Kidney (tissue), 14 donors: ENCODE results near the gene WDR45. TPM values are rescaled to one million over a fixed set of nuclear protein-coding genes. Genes with fewer than 3 reads are reported as not detected.

Source experiments
- DNase-seq, 5 donors: peaks; one replicate each; pipeline ENCODE4 v3.0.0-alpha.2; 2013 to 2020
- FAIRE-seq: peaks from 2 replicates; lab custom pipeline; 2012; peaks lifted over from hg19 to GRCh38; lab: Jason Lieb, UNC
- H3K27ac ChIP-seq, 2 donors: one replicate each; pipeline ENCODE4 v1.7.0; 2013; ENCODE audit warnings: low read depth in 2 of 2, low read length in 2 of 2, inconsistent platforms in 1 of 2
- H3K27me3 ChIP-seq: one replicate; pipeline ENCODE4 v1.7.1; 2013; ENCODE audit warnings: low read length, inconsistent platforms; ENCODE audit not compliant: control insufficient read depth, insufficient read depth
- H3K36me3 ChIP-seq, 3 donors: one replicate each; pipeline versions ENCODE4 v1.7.0 to v1.7.1; 2013; ENCODE audit warnings: low read length in 3 of 3, control low read depth in 1 of 3, inconsistent platforms in 1 of 3; ENCODE audit not compliant: insufficient read depth in 3 of 3, control insufficient read depth in 2 of 3
- H3K4me1 ChIP-seq, 3 donors: one replicate each; pipeline versions ENCODE4 v1.7.0 to v1.7.1; 2013; ENCODE audit warnings: low read length in 3 of 3, inconsistent platforms in 1 of 3, low read depth in 1 of 3; ENCODE audit not compliant: control insufficient read depth in 2 of 3, insufficient read depth in 2 of 3
- H3K4me3 ChIP-seq, 3 donors: one replicate each; pipeline versions ENCODE4 v1.7.0 to v1.8.1; 2013; ENCODE audit warnings: low read length in 3 of 3, control low read depth in 1 of 3, inconsistent platforms in 1 of 3
- H3K9ac ChIP-seq, 3 donors: one replicate each; pipeline versions ENCODE4 v1.7.0 to v1.7.1; 2013; ENCODE audit warnings: low read length in 3 of 3, control low read depth in 1 of 3, inconsistent platforms in 1 of 3
- H3K9me3 ChIP-seq, 3 donors: one replicate each; pipeline versions ENCODE4 v1.7.0 to v1.7.1; 2013; ENCODE audit warnings: low read length in 3 of 3, control low read depth in 1 of 3, inconsistent platforms in 1 of 3; ENCODE audit not compliant: control insufficient read depth in 2 of 3, insufficient read depth in 1 of 3
- CTCF ChIP-seq: IDR thresholded peaks from 3 replicates; pipeline ENCODE4 v1.5.1; 2012; ENCODE audit warnings: mild to moderate bottlenecking, moderate library complexity, borderline replicate concordance; ENCODE audit not compliant: insufficient read depth; ENCODE audit errors: extremely low read depth
- intact Hi-C: fragments of 100-400 bp; cut with DNase I; formaldehyde crosslinking; loops from one replicate; pipeline ENCODE4 v1.11.1; 2022
- polyA plus RNA-seq: library from polyadenylated mRNA; stranded (reverse); fragments of 350-450 nt; fragmentation: Illumina TruSeq; extraction: RNeasy Lipid Tissue Mini Kit (QIAGEN cat#74804); gene quantifications from one replicate; pipeline ENCODE4 v1.2.3, GENCODE V29; 2014; ENCODE audit warnings: low read depth, low replicate concordance; ENCODE audit not compliant: insufficient read depth
- total RNA-seq: library from RNA; stranded (reverse); fragmentation: NEBNext Ultra II Directional; extraction: Animal tissue kit (Norgen Biotek cat#: 25700); gene quantifications from one replicate; pipeline ENCODE4 v1.2.1, GENCODE V29; 2021
- donor health status: control.
- donor health status: control.
- donor health status: control.
- donor health status: control.
- donor health status: control.
- donor health status: DM: yes; HTN: yes; CAD: no.
- donor health status: Normal renal cell carcinoma (clear cell type).

Gene WDR45
- total and polyA plus RNA-seq, 2 donors from 2014 or later = 67.4 to 72.4 TPM

GRCh38 chrX:49061490-49061889 is 18.2 kb downstream of the WDR45 start:
- intact Hi-C loops = no loop called here
- H3K36me3 ChIP-seq = no peaks in the 10 kb centered on the region
- DNase-seq (no peak), FAIRE-seq (no peak)
- peaks cover 0 to 6% (median 0%) of the 10 kb centered on the region in 3 donors for H3K4me1 ChIP-seq
- H3K9ac ChIP-seq = no peak overlapping the region
- H3K27me3 ChIP-seq = no peaks in the 10 kb centered on the region
- H3K9me3 ChIP-seq = no peaks in the 10 kb centered on the region
- no peak for TF ChIP-seq CTCF
- no peak overlapping the region for H3K4me3 ChIP-seq
- H3K27ac ChIP-seq = no peak overlapping the region

- no peak for TF ChIP-seq CTCF
- intact Hi-C loops = no loop called here
Observed at GRCh38 chrX:49060914-49061313, 18.8 kb downstream of the WDR45 start.

GRCh38 chrX:49059681-49060085 is 20.0 kb downstream of the WDR45 start:
- Histone ChIP-seq H3K9me3 (no peaks in the 10 kb centered on the region), H3K27me3 (no peaks in the 10 kb centered on the region), H3K4me3 (peak overlapping the region in 2 of 3 donors; percentile 64 to 67), H3K27ac (peak overlapping the region; percentile 48 to 57), H3K4me1 (peaks cover 0 to 6% (median 0%) of the 10 kb centered on the region in 3 donors), H3K36me3 (no peaks in the 10 kb centered on the region), H3K9ac (peak overlapping the region in 1 of 3 donors; percentile 26)
- intact Hi-C loops = no loop called here
- TF ChIP-seq CTCF = no peak
- FAIRE-seq (no peak), DNase-seq (no peak)

More at GRCh38 chrX:49060914-49061313, 18.8 kb downstream of the WDR45 start:
- Histone ChIP-seq H3K36me3 (no peaks in the 10 kb centered on the region), H3K27ac (no peak overlapping the region), H3K27me3 (no peaks in the 10 kb centered on the region), H3K9me3 (no peaks in the 10 kb centered on the region), H3K9ac (no peak overlapping the region), H3K4me3 (no peak overlapping the region), H3K4me1 (peaks cover 0 to 6% (median 0%) of the 10 kb centered on the region in 3 donors)
- FAIRE-seq = no peak
- no peak for DNase-seq

GRCh38 chrX:49059201-49059600 is 20.5 kb downstream of the WDR45 start:
- DNase-seq (peak in 1 of 5 donors; percentile 12), FAIRE-seq (no peak)
- Histone ChIP-seq H3K27ac (peak overlapping the region; percentile 48 to 76), H3K9ac (peak overlapping the region in 2 of 3 donors; percentile 24 to 58), H3K4me1 (peaks cover 0 to 7% (median 0%) of the 10 kb centered on the region in 3 donors), H3K27me3 (no peaks in the 10 kb centered on the region), H3K9me3 (no peaks in the 10 kb centered on the region), H3K4me3 (peak overlapping the region in 2 of 3 donors; percentile 64 to 67), H3K36me3 (no peaks in the 10 kb centered on the region)
- no peak for TF ChIP-seq CTCF
- intact Hi-C loops = no loop called here
